Transverse colon (tissue), 4 donors: ENCODE data around the gene MSI1. TPM values are rescaled to one million over a fixed set of nuclear protein-coding genes. Genes with fewer than 3 reads are reported as not detected.

Source experiments
- DNase-seq: peaks from one replicate; pipeline ENCODE4 v3.0.0-alpha.2; 2019
- H3K27ac ChIP-seq, 4 donors: fragments of 200-600 bp; sonication (generic); 2 replicates each; pipeline ENCODE4 v1.5.1; 2016 to 2018; ENCODE audit warnings: inconsistent platforms in 4 of 4
- H3K27me3 ChIP-seq: fragments of 200-600 bp; sonication (generic); 2 replicates; pipeline ENCODE4 v1.5.1; 2017; ENCODE audit warnings: inconsistent platforms
- H3K36me3 ChIP-seq, 4 donors: fragments of 200-600 bp; sonication (generic); 2 replicates each; pipeline ENCODE4 v1.5.1; 2017 to 2019; ENCODE audit warnings: inconsistent platforms in 4 of 4
- H3K4me1 ChIP-seq, 4 donors: fragments of 200-600 bp; sonication (generic); 2 replicates each; pipeline ENCODE4 v1.5.1; 2017 to 2020; ENCODE audit warnings: inconsistent platforms in 4 of 4
- H3K4me3 ChIP-seq, 4 donors: fragments of 200-600 bp; sonication (generic); 1 replicate in 1 of 4; 2 replicates in 3 of 4; pipeline versions ENCODE4 v1.5.1 to v1.6.1; 2017 to 2019; ENCODE audit warnings: inconsistent platforms in 4 of 4
- H3K9me3 ChIP-seq, 2 donors: fragments of 200-600 bp; sonication (generic); 2 replicates each; pipeline ENCODE4 v1.5.1; 2017 to 2019; ENCODE audit warnings: inconsistent platforms in 2 of 2
- EP300 ChIP-seq: sonication (generic); formaldehyde crosslinking; IDR thresholded peaks from one replicate; pipeline ENCODE4 v1.6.1; 2017; ENCODE audit warnings: antibody characterized with exemption, low read depth
- POLR2A ChIP-seq: fragments of 450-650 bp; IDR thresholded peaks from one replicate; pipeline ENCODE4 v1.6.1; 2016; ENCODE audit warnings: antibody characterized with exemption, mild to moderate bottlenecking, moderate library complexity
- POLR2AphosphoS5 ChIP-seq, 3 donors: sonication (generic); formaldehyde crosslinking; IDR thresholded peaks; one replicate each; pipeline ENCODE4 v1.6.1; 2016; ENCODE audit warnings: antibody characterized with exemption in 3 of 3
- WGBS, 2 donors: methylation state at CpG; one replicate each; pipeline ENCODE4 v1.1.5; 2018; ENCODE audit warnings: low coverage in 1 of 2; 5-methylcytosine and 5-hydroxymethylcytosine counted together
- in situ Hi-C, 4 donors: fragments of 200-750 bp; cut with MboI; loops; one replicate each; pipeline versions ENCODE4 v1.15.0 to v1.15.1; 2017; ENCODE audit warnings: low sequenced_read_pairs in 3 of 4, low pct_ligation_motif_present in 1 of 4, low pct_unique_long_range_greater_than_20kb in 1 of 4
- intact Hi-C: fragments of 100-400 bp; cut with DNase I; formaldehyde crosslinking; loops from one replicate; pipeline ENCODE4 v1.15.1; 2023; ENCODE audit warnings: low total_unique reads
- total RNA-seq, 4 donors: library from RNA; depleted of rRNA; stranded (reverse); fragments of >200 nt; gene quantifications; one replicate each; pipeline ENCODE4 v1.1.0, GENCODE V29; 2016
- TF ChIP-seq, protein P1 (sequence below), 5 experiments: fragments of 200-600 bp in 3 of 5; fragments of 450-650 bp in 2 of 5; sonication (generic) in 3 of 5; IDR thresholded peaks; 1 replicate in 2 of 5; 2 replicates in 3 of 5; pipeline ENCODE4 v1.5.1; 2016 to 2017; ENCODE audit warnings: antibody characterized with exemption in 5 of 5, inconsistent platforms in 3 of 5, mild to moderate bottlenecking in 2 of 5, moderate library complexity in 1 of 5

The MSI1 gene
- total RNA-seq, 4 donors from 2014 or later: 0.82 to 7.5 TPM; not detected in 2

DNA sequence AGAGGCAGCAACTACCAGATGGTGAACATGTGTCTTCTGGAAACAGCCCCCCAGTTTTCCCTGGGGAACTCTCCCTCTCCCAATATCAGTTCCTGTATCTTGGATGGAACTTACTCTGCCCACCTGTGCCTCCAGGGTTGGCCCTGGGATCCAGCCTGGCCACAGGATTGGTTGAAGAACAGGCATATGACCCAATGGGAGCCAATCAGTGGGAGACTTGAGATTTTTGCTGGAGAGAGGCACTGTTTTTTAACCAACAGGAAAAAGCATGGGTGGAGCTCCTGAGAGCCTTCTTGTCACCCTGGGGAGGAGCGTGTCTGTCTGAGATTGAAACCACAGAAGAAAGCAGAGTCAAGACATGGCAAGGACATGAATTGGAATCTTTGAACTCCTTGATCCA, 35.3 kb upstream of the MSI1 start:
- Histone ChIP-seq H3K27ac (no peak overlapping the region), H3K36me3 (no peaks in the 10 kb centered on the region), H3K9me3 (no peaks in the 10 kb centered on the region), H3K4me3 (no peak overlapping the region), H3K4me1 (peaks cover 4 to 8% (median 6%) of the 10 kb centered on the region in 4 donors), H3K27me3 (no peaks in the 10 kb centered on the region)
- WGBS, 2 donors: 45 to 80% methylated on average over 1 of the region's 1 CpG
- in situ Hi-C loops (no loop called here), intact Hi-C loops (no loop called here)
- TF ChIP-seq, protein P1, sequence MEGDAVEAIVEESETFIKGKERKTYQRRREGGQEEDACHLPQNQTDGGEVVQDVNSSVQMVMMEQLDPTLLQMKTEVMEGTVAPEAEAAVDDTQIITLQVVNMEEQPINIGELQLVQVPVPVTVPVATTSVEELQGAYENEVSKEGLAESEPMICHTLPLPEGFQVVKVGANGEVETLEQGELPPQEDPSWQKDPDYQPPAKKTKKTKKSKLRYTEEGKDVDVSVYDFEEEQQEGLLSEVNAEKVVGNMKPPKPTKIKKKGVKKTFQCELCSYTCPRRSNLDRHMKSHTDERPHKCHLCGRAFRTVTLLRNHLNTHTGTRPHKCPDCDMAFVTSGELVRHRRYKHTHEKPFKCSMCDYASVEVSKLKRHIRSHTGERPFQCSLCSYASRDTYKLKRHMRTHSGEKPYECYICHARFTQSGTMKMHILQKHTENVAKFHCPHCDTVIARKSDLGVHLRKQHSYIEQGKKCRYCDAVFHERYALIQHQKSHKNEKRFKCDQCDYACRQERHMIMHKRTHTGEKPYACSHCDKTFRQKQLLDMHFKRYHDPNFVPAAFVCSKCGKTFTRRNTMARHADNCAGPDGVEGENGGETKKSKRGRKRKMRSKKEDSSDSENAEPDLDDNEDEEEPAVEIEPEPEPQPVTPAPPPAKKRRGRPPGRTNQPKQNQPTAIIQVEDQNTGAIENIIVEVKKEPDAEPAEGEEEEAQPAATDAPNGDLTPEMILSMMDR (IDR thresholded peaks at IDR 0.05): no peak
- no peak for TF ChIP-seq EP300
- no peak for TF ChIP-seq POLR2A
- TF ChIP-seq POLR2AphosphoS5 (IDR thresholded peaks at IDR 0.05): no peak
- DNase-seq: no peak

DNA sequence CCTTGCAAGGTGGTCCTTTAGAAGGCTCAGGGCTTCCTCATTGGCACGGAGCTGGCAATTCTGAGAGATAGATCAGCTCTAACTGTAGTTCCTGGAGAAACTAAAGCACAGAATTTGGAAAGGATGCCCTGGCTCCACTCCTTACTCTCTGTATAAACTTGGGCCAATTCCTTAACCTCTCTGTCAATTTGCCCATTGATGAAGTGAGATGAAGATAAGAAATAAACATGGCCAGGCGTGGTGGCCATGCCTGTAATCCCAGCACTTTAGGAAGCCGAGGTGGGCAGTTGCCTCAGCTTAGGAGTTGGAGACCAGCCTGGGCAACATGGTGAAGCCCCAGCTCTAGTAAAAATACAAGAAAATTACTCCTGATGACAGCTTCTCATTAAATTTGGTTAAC, 34.9 kb upstream of the MSI1 start:
- Histone ChIP-seq H3K36me3 (no peaks in the 10 kb centered on the region), H3K9me3 (no peaks in the 10 kb centered on the region), H3K27ac (no peak overlapping the region), H3K27me3 (no peaks in the 10 kb centered on the region), H3K4me3 (no peak overlapping the region), H3K4me1 (peaks cover 4 to 8% (median 6%) of the 10 kb centered on the region in 4 donors)
- in situ Hi-C loops (no loop called here), intact Hi-C loops (no loop called here)
- no peak for DNase-seq
- TF ChIP-seq POLR2A: no peak
- TF ChIP-seq, protein P1 (IDR thresholded peaks at IDR 0.05): no peak
- no peak for TF ChIP-seq POLR2AphosphoS5 (IDR thresholded peaks at IDR 0.05)
- TF ChIP-seq EP300: no peak
- WGBS, 2 donors: 20 to 76% methylated on average over 1 to 3 of the region's 3 CpGs

DNA sequence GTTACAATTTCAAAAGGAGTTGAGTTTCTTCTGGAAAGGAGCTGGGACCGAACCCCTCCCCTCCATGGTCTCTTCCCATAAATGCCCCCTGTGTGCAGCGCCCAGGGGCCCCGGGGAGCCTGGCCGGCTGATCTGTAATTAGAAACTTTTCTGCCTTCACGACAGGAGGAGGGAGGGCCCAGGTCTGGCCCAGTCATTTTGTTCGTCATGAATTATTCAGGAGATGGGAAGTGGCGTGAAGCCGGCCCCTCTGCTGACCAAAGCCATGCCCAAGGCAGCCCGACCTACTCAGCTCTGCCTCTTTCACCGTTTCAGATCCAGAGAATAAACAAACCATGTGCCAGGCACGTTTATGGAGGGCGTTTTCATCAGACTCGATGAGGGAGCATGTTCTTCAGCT, 33.3 kb upstream of the MSI1 start:
- Histone ChIP-seq H3K4me1 (peaks cover 4 to 8% (median 6%) of the 10 kb centered on the region in 4 donors), H3K9me3 (no peaks in the 10 kb centered on the region), H3K27me3 (peaks cover 9% of the 10 kb centered on the region), H3K36me3 (no peaks in the 10 kb centered on the region), H3K27ac (no peak overlapping the region), H3K4me3 (no peak overlapping the region)
- TF ChIP-seq POLR2AphosphoS5 (IDR thresholded peaks at IDR 0.05) (no peak), POLR2A (no peak)
- TF ChIP-seq, protein P1 (IDR thresholded peaks at IDR 0.05): no peak
- WGBS, 2 donors: 38% methylated on average over 13 of the region's 13 CpGs; no CpG with 5 or more reads in 1 of the 2 donors
- intact Hi-C loops (no loop called here), in situ Hi-C loops (no loop called here)
- no peak for DNase-seq

DNA sequence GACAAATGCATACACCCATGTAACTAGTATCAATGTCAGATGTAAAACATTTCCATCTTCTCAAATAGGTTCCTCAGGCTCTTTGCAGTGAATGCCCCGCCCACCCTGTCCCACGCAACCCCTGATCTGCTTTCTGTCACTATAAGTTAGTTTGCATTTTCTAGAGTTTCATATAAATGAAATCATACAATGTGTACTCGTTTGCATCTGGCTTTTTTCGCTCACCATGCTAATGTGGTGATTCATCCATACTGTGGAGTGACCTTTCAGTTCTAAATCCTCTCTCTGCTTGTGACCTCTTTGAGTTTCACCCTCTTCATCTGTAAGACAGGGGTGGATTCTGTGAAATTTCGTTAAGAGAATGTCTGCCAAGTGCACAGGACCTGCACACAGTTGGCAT, 30.6 kb upstream of the MSI1 start:
- no peaks in the 10 kb centered on the region for H3K36me3 ChIP-seq
- peaks cover 13% of the 10 kb centered on the region for H3K27me3 ChIP-seq
- no peaks in the 10 kb centered on the region for H3K9me3 ChIP-seq
- H3K27ac ChIP-seq: no peak overlapping the region
- 47 to 63% methylated on average over 3 to 5 of the region's 5 CpGs for WGBS, 2 donors
- H3K4me1 ChIP-seq: peaks cover 0 to under 1% (median under 1%) of the 10 kb centered on the region in 4 donors
- no peak for DNase-seq
- no peak for TF ChIP-seq POLR2A
- TF ChIP-seq, protein P1 (IDR thresholded peaks at IDR 0.05): no peak
- no peak for TF ChIP-seq POLR2AphosphoS5 (IDR thresholded peaks at IDR 0.05)
- no peak for TF ChIP-seq EP300
- H3K4me3 ChIP-seq: no peak overlapping the region
- intact Hi-C loops: no loop called here
- in situ Hi-C loops: no loop called here
